K562 (cell line): ENCODE results near the gene RALGPS1.

Experiments
- CBFA2T3 ChIP-seq: fragments of 450-650 bp; IDR thresholded peaks from 2 replicates; pipeline ENCODE4 v1.6.1; 2017
- DPF2 ChIP-seq: fragments of 450-650 bp; IDR thresholded peaks from 2 replicates; pipeline ENCODE4 v1.6.1; 2016
- FOXP1 ChIP-seq: sonication (generic); formaldehyde crosslinking; IDR thresholded peaks from 2 replicates; pipeline ENCODE4 v1.8.0; 2022; ENCODE audit warnings: mild to moderate bottlenecking, missing genetic modification reagents
- SMARCE1 ChIP-seq: fragments of 450-650 bp; IDR thresholded peaks from 2 replicates; pipeline ENCODE4 v1.7.1; 2016; ENCODE audit warnings: mild to moderate bottlenecking
- TRIM24 ChIP-seq, 2 experiments: fragments of 450-650 bp; IDR thresholded peaks; 2 replicates each; pipeline ENCODE4 v1.6.1; 2016
- YY1 ChIP-seq, 3 experiments: IDR thresholded peaks; 2 replicates each; pipeline ENCODE4 v1.6.1; 2011; ENCODE audit warnings: low read length in 2 of 3, mild to moderate bottlenecking in 2 of 3, moderate library complexity in 2 of 3, borderline replicate concordance in 1 of 3, control low read depth in 1 of 3, low read depth in 1 of 3; ENCODE audit not compliant: insufficient read depth in 3 of 3, insufficient replicate concordance in 2 of 3, control insufficient read depth in 1 of 3, insufficient read length in 1 of 3; ENCODE audit errors: extremely low read depth in 1 of 3
- ZBTB7A ChIP-seq: IDR thresholded peaks from 2 replicates; pipeline ENCODE4 v1.6.1; 2011; ENCODE audit warnings: low read depth, mild to moderate bottlenecking, low read length, moderate library complexity, borderline replicate concordance; ENCODE audit not compliant: control insufficient read depth
- TF ChIP-seq, protein P1 (sequence below): sonication (generic); formaldehyde crosslinking; IDR thresholded peaks from 2 replicates; pipeline ENCODE4 v1.8.0; 2022; ENCODE audit warnings: mild to moderate bottlenecking, missing genetic modification reagents
- TF ChIP-seq, protein P2 (sequence below): fragments of 450-650 bp; IDR thresholded peaks from 2 replicates; pipeline ENCODE4 v1.6.1; 2016; ENCODE audit warnings: missing biosample characterization, missing genetic modification characterization
- TF ChIP-seq, protein P3 (sequence below), 3 experiments: IDR thresholded peaks in 2 of 3; conservative IDR thresholded peaks in 1 of 3; 2 replicates each; pipeline ENCODE4 v1.5.1; 2011 to 2012; ENCODE audit warnings: low read length in 3 of 3, mild to moderate bottlenecking in 3 of 3, control low read depth in 2 of 3, improper control_type of control experiment in 1 of 3, inconsistent platforms in 1 of 3, low read depth in 1 of 3, mixed read lengths in 1 of 3, moderate library complexity in 1 of 3; ENCODE audit not compliant: insufficient read depth in 2 of 3
- TF ChIP-seq, protein P4 (sequence below): fragments of 450-650 bp; IDR thresholded peaks from 2 replicates; pipeline ENCODE4 v1.6.1; 2016; ENCODE audit warnings: low read depth

DNA sequence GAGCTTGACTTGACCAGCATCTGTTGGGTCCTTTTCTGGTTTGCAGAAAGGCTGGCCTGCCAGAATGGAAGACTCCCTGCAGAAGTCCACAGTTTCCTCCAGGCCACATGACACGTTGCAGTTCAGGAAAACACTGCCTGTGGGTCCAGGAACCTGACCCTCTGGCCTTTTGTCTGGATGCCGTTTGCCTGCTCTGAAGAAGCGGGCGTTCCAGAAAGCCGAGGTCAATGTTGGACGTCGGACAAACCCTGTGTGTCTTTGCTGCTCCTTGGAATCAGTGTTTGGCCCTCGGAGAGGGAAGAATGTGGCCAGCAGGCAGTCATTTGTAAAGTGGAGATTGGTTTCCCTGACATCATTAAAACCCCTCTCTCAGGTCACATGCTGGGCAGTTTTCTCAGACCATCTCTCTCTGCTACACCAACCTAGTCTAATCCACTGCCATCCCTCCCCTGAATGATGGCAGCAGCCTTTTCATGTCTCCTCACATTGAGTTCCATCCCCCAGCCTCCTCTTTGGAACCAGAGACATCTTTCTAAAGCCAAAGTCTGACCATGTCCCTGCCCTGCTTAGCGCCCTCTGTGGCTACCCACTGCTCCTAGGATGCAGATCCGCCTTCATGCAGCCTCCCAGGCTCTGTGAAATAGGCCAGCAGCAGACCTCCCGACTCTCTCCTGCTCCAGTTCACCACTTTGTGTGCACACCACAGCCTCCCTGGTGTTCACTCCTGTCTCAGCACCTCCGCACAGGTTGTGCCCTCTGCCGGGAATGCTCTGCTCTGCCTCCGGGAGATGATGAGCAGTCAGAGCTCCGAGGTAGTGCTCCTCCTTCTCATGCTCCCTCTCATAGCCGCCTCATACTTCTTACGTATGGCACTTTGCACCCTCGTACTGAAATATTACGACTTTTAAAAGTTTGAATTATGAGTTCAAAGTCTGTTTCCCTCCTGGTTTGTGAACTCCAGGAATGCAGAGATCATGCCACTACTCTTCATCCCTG is 75.6 kb downstream of the RALGPS1 start:
- TF ChIP-seq YY1 (IDR thresholded peaks at IDR 0.05; ENCODE audit: borderline replicate concordance in 1 of 3, control insufficient read depth in 1 of 3, extremely low read depth in 1 of 3, insufficient read depth in 3 of 3, insufficient read length in 1 of 3, insufficient replicate concordance in 2 of 3, low read depth in 1 of 3, low read length in 2 of 3) (no peak), SMARCE1 (no peak), ZBTB7A (no peak), FOXP1 (no peak), TRIM24 (IDR thresholded peaks at IDR 0.05) (no peak), CBFA2T3 (no peak), DPF2 (no peak)
- TF ChIP-seq, protein P1, sequence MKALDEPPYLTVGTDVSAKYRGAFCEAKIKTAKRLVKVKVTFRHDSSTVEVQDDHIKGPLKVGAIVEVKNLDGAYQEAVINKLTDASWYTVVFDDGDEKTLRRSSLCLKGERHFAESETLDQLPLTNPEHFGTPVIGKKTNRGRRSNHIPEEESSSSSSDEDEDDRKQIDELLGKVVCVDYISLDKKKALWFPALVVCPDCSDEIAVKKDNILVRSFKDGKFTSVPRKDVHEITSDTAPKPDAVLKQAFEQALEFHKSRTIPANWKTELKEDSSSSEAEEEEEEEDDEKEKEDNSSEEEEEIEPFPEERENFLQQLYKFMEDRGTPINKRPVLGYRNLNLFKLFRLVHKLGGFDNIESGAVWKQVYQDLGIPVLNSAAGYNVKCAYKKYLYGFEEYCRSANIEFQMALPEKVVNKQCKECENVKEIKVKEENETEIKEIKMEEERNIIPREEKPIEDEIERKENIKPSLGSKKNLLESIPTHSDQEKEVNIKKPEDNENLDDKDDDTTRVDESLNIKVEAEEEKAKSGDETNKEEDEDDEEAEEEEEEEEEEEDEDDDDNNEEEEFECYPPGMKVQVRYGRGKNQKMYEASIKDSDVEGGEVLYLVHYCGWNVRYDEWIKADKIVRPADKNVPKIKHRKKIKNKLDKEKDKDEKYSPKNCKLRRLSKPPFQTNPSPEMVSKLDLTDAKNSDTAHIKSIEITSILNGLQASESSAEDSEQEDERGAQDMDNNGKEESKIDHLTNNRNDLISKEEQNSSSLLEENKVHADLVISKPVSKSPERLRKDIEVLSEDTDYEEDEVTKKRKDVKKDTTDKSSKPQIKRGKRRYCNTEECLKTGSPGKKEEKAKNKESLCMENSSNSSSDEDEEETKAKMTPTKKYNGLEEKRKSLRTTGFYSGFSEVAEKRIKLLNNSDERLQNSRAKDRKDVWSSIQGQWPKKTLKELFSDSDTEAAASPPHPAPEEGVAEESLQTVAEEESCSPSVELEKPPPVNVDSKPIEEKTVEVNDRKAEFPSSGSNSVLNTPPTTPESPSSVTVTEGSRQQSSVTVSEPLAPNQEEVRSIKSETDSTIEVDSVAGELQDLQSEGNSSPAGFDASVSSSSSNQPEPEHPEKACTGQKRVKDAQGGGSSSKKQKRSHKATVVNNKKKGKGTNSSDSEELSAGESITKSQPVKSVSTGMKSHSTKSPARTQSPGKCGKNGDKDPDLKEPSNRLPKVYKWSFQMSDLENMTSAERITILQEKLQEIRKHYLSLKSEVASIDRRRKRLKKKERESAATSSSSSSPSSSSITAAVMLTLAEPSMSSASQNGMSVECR (CRISPR knock-in tag) = no peak
- TF ChIP-seq, protein P2, sequence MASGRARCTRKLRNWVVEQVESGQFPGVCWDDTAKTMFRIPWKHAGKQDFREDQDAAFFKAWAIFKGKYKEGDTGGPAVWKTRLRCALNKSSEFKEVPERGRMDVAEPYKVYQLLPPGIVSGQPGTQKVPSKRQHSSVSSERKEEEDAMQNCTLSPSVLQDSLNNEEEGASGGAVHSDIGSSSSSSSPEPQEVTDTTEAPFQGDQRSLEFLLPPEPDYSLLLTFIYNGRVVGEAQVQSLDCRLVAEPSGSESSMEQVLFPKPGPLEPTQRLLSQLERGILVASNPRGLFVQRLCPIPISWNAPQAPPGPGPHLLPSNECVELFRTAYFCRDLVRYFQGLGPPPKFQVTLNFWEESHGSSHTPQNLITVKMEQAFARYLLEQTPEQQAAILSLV (tag) = no peak
- TF ChIP-seq, protein P3, sequence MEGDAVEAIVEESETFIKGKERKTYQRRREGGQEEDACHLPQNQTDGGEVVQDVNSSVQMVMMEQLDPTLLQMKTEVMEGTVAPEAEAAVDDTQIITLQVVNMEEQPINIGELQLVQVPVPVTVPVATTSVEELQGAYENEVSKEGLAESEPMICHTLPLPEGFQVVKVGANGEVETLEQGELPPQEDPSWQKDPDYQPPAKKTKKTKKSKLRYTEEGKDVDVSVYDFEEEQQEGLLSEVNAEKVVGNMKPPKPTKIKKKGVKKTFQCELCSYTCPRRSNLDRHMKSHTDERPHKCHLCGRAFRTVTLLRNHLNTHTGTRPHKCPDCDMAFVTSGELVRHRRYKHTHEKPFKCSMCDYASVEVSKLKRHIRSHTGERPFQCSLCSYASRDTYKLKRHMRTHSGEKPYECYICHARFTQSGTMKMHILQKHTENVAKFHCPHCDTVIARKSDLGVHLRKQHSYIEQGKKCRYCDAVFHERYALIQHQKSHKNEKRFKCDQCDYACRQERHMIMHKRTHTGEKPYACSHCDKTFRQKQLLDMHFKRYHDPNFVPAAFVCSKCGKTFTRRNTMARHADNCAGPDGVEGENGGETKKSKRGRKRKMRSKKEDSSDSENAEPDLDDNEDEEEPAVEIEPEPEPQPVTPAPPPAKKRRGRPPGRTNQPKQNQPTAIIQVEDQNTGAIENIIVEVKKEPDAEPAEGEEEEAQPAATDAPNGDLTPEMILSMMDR (IDR thresholded peaks at IDR 0.05 in 2 of 3, conservative IDR thresholded peaks at IDR 0.05 in 1 of 3; ENCODE audit: insufficient read depth in 2 of 3, low read depth in 1 of 3, low read length in 3 of 3) = peak in 2 of 3 experiments; percentile 6 to 25; a peak in 1 of 6 replicates
- TF ChIP-seq, protein P4, sequence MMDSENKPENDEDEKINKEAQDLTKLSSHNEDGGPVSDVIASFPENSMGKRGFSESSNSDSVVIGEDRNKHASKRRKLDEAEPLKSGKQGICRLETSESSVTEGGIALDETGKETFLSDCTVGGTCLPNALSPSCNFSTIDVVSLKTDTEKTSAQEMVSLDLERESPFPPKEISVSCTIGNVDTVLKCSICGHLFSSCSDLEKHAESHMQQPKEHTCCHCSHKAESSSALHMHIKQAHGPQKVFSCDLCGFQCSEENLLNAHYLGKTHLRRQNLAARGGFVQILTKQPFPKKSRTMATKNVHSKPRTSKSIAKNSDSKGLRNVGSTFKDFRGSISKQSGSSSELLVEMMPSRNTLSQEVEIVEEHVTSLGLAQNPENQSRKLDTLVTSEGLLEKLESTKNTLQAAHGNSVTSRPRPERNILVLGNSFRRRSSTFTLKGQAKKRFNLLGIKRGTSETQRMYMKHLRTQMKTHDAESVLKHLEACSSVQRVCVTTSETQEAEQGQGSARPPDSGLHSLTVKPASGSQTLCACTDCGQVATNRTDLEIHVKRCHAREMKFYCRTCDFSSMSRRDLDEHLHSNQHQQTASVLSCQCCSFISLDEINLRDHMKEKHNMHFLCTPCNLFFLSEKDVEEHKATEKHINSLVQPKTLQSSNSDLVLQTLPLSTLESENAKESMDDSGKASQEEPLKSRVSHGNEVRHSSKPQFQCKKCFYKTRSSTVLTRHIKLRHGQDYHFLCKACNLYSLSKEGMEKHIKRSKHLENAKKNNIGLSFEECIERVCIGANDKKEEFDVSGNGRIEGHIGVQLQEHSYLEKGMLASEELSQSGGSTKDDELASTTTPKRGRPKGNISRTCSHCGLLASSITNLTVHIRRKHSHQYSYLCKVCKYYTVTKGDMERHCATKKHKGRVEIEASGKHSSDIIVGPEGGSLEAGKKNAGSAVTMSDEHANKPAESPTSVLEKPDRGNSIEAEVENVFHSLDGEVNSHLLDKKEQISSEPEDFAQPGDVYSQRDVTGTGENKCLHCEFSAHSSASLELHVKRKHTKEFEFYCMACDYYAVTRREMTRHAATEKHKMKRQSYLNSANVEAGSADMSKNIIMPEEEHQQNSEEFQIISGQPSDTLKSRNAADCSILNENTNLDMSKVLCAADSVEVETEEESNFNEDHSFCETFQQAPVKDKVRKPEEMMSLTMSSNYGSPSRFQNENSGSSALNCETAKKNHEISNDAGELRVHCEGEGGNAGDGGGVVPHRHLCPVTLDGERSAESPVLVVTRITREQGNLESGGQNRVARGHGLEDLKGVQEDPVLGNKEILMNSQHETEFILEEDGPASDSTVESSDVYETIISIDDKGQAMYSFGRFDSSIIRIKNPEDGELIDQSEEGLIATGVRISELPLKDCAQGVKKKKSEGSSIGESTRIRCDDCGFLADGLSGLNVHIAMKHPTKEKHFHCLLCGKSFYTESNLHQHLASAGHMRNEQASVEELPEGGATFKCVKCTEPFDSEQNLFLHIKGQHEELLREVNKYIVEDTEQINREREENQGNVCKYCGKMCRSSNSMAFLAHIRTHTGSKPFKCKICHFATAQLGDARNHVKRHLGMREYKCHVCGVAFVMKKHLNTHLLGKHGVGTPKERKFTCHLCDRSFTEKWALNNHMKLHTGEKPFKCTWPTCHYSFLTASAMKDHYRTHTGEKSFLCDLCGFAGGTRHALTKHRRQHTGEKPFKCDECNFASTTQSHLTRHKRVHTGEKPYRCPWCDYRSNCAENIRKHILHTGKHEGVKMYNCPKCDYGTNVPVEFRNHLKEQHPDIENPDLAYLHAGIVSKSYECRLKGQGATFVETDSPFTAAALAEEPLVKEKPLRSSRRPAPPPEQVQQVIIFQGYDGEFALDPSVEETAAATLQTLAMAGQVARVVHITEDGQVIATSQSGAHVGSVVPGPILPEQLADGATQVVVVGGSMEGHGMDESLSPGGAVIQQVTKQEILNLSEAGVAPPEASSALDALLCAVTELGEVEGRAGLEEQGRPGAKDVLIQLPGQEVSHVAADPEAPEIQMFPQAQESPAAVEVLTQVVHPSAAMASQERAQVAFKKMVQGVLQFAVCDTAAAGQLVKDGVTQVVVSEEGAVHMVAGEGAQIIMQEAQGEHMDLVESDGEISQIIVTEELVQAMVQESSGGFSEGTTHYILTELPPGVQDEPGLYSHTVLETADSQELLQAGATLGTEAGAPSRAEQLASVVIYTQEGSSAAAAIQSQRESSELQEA = no peak
